Ovary (tissue), 9 donors: ENCODE data around the gene TRMT44. TPM values are rescaled to one million over a fixed set of nuclear protein-coding genes. Genes with fewer than 3 reads are reported as not detected.
A peak's percentile ranks its signal among the peaks of the same experiment; 100 is the strongest.
"Not testable (repeated sequence)": the region's sequence is repeated elsewhere in the genome, so short reads cannot be mapped to it uniquely, and the experiment has no call there.

ENCODE experiments used
- DNase-seq, 5 donors: peaks; one replicate each; pipeline ENCODE4 v3.0.0-alpha.2; 2019 to 2020
- H3K27ac ChIP-seq, 2 donors: fragments of 200-600 bp; one replicate each; pipeline versions ENCODE4 v1.5.1 to v1.8.0; 2019 to 2022
- H3K27me3 ChIP-seq: fragments of 200-600 bp; one replicate; pipeline ENCODE4 v1.8.0; 2022
- H3K36me3 ChIP-seq: fragments of 200-600 bp; sonication (generic); one replicate; pipeline ENCODE4 v1.5.1; 2019
- H3K4me1 ChIP-seq: one replicate; pipeline ENCODE4 v1.8.1; 2013; ENCODE audit warnings: mild to moderate bottlenecking, moderate library complexity; ENCODE audit not compliant: insufficient read depth
- H3K4me3 ChIP-seq: fragments of 200-600 bp; sonication (generic); one replicate; pipeline ENCODE4 v1.5.1; 2017
- H3K9me3 ChIP-seq, 2 donors: fragments of 200-600 bp in 1 of 2; sonication (generic) in 1 of 2; one replicate each; pipeline versions ENCODE4 v1.5.1 to v1.8.1; 2013 to 2019; ENCODE audit warnings: mild to moderate bottlenecking in 1 of 2, moderate library complexity in 1 of 2
- CTCF ChIP-seq, 3 donors: fragments of 450-650 bp in 2 of 3; fragments of 200-600 bp in 1 of 3; IDR thresholded peaks; one replicate each; pipeline versions ENCODE4 v1.5.1 to v1.8.0; 2016 to 2022; ENCODE audit warnings: antibody characterized with exemption in 3 of 3, mild to moderate bottlenecking in 1 of 3
- EP300 ChIP-seq: sonication (generic); formaldehyde crosslinking; IDR thresholded peaks from one replicate; pipeline ENCODE4 v1.6.1; 2017; ENCODE audit warnings: antibody characterized with exemption
- POLR2A ChIP-seq: fragments of 450-650 bp; IDR thresholded peaks from one replicate; pipeline ENCODE4 v1.6.1; 2017; ENCODE audit warnings: antibody characterized with exemption, mild to moderate bottlenecking, moderate library complexity
- WGBS, 3 donors: extraction: QIAGEN DNeasy Blood & Tissue Kit in 1 of 3; methylation state at CpG; one replicate each; pipeline versions ENCODE4 v1.1.5 to v1.1.7; 2013 to 2017; 5-methylcytosine and 5-hydroxymethylcytosine counted together
- intact Hi-C, 4 donors: fragments of 100-400 bp; cut with DNase I; formaldehyde crosslinking; loops; one replicate each; pipeline versions ENCODE4 v1.11.0 to v1.15.1; 2022 to 2023
- polyA plus RNA-seq, 2 donors: library from polyadenylated mRNA; stranded (reverse); fragments of 200-250 nt in 1 of 2; fragments of 350-450 nt in 1 of 2; fragmentation: Illumina TruSeq in 1 of 2; extraction: RNeasy Lipid Tissue Mini Kit (QIAGEN cat#74804) in 1 of 2; gene quantifications; one replicate each; pipeline ENCODE4 v1.2.3, GENCODE V29; 2013 to 2014
- total RNA-seq, 7 donors: library from RNA; depleted of rRNA in 2 of 7; stranded (reverse); fragments of >200 nt in 2 of 7; fragmentation: NEBNext Ultra II Directional in 3 of 7; extraction: Animal tissue kit (Norgen Biotek cat#: 25700) in 3 of 7; gene quantifications; one replicate each; pipeline versions ENCODE4 v1.1.0 to v1.2.4, GENCODE V29; 2016 to 2023
- donor health status: DM: no; HTN: no; CAD: no; lungs with moderate emphysema.
- donor health status: DM: no; HTN: no; CAD: no.
- donor health status: Bipolar disorder and iron deficiency.
- donor health status: DM: yes; HTN: yes; CAD: no.
- donor health status: DM: no; HTN: no; CAD: no.
- donor health status: DM: yes; HTN: yes; CAD: no.

TRMT44 gene
- total and polyA plus RNA-seq, 9 donors, result 14.6 to 54.8 (median 32.8) TPM

- H3K4me1 ChIP-seq, result no peaks in the 10 kb centered on the region
- H3K27ac ChIP-seq, result no peak overlapping the region
- DNase-seq, result no peak
- 82 to 89% (median 88%) methylated on average over 12 of the region's 12 CpGs for WGBS, 3 donors
- intact Hi-C loops, result no loop called here
- no peaks in the 10 kb centered on the region for H3K36me3 ChIP-seq
- TF ChIP-seq CTCF (IDR thresholded peaks at IDR 0.05) (no peak), POLR2A (no peak), EP300 (no peak)
- no peaks in the 10 kb centered on the region for H3K27me3 ChIP-seq
- no peaks in the 10 kb centered on the region for H3K9me3 ChIP-seq
- H3K4me3 ChIP-seq, result no peak overlapping the region
Measured at GRCh38 chr4:8419222-8420041, 21.1 kb upstream of the TRMT44 start.

- H3K4me1 ChIP-seq, H3K36me3 ChIP-seq, H3K27ac ChIP-seq, DNase-seq, H3K9me3 ChIP-seq, H3K27me3 ChIP-seq, H3K4me3 ChIP-seq, intact Hi-C loops: not testable (repeated sequence)
Measured at GRCh38 chr4:8420151-8420550, 20.4 kb upstream of the TRMT44 start.

- Histone ChIP-seq H3K36me3 (no peaks in the 10 kb centered on the region), H3K9me3 (no peaks in the 10 kb centered on the region), H3K27ac (no peak overlapping the region), H3K4me1 (peaks cover 3% of the 10 kb centered on the region), H3K4me3 (no peak overlapping the region), H3K27me3 (no peaks in the 10 kb centered on the region)
- TF ChIP-seq CTCF (IDR thresholded peaks at IDR 0.05), result no peak
- no peak for TF ChIP-seq EP300
- TF ChIP-seq POLR2A, result no peak
- DNase-seq, result no peak
- 72 to 75% (median 75%) methylated on average over 4 of the region's 4 CpGs for WGBS, 3 donors
- intact Hi-C loops, result no loop called here
Measured at GRCh38 chr4:8422327-8422726, 18.2 kb upstream of the TRMT44 start.

- Histone ChIP-seq H3K4me3 (no peak overlapping the region), H3K36me3 (no peaks in the 10 kb centered on the region), H3K27ac (no peak overlapping the region), H3K9me3 (no peaks in the 10 kb centered on the region), H3K27me3 (no peaks in the 10 kb centered on the region), H3K4me1 (peaks cover 6% of the 10 kb centered on the region)
- TF ChIP-seq POLR2A, result no peak
- intact Hi-C loops, result no loop called here
- WGBS, 3 donors, result 79 to 81% (median 81%) methylated on average over 5 of the region's 5 CpGs
- no peak for DNase-seq
Measured at GRCh38 chr4:8422786-8423185, 17.8 kb upstream of the TRMT44 start.

- peaks cover 9% of the 10 kb centered on the region for H3K4me1 ChIP-seq
- peak overlapping the region; percentile 91 for H3K4me3 ChIP-seq
- no peak for TF ChIP-seq CTCF (IDR thresholded peaks at IDR 0.05)
- no peak for TF ChIP-seq EP300
- no peak for TF ChIP-seq POLR2A
- no peak for DNase-seq
- no peaks in the 10 kb centered on the region for H3K36me3 ChIP-seq
- H3K27me3 ChIP-seq, result no peaks in the 10 kb centered on the region
- WGBS, 3 donors, result 61 to 72% (median 67%) methylated on average over 17 of the region's 17 CpGs
- intact Hi-C loops, result loop anchor here in 1 of 4 donors (1.0 kb wide), 1 partner anchor 121 kb away; no protein-coding TSS in a partner anchor
- no peaks in the 10 kb centered on the region for H3K9me3 ChIP-seq
- no peak overlapping the region for H3K27ac ChIP-seq
Measured at GRCh38 chr4:8427262-8427661, 13.3 kb upstream of the TRMT44 start.
